ENCODE results near the gene HOMEZ.
"Not testable (repeated sequence)": the region's sequence is repeated elsewhere in the genome, so short reads cannot be mapped to it uniquely, and the experiment has no call there.

HOMEZ gene

GRCh38 chr14:23286902-23287479 lies 1.1 kb upstream of the HOMEZ start:
- H3K4me3 ChIP-seq (replicated peaks; ENCODE audit: low read depth, low read length) = peak overlapping the region; percentile 89
- no peak for DNase-seq (ENCODE audit: extremely low read depth, low read depth)
- TF ChIP-seq, protein P1, sequence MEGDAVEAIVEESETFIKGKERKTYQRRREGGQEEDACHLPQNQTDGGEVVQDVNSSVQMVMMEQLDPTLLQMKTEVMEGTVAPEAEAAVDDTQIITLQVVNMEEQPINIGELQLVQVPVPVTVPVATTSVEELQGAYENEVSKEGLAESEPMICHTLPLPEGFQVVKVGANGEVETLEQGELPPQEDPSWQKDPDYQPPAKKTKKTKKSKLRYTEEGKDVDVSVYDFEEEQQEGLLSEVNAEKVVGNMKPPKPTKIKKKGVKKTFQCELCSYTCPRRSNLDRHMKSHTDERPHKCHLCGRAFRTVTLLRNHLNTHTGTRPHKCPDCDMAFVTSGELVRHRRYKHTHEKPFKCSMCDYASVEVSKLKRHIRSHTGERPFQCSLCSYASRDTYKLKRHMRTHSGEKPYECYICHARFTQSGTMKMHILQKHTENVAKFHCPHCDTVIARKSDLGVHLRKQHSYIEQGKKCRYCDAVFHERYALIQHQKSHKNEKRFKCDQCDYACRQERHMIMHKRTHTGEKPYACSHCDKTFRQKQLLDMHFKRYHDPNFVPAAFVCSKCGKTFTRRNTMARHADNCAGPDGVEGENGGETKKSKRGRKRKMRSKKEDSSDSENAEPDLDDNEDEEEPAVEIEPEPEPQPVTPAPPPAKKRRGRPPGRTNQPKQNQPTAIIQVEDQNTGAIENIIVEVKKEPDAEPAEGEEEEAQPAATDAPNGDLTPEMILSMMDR (IDR thresholded peaks at IDR 0.05; ENCODE audit: low read depth, low read length, missing control alignments) = no peak

- TF ChIP-seq, protein P1 (IDR thresholded peaks at IDR 0.05; ENCODE audit: low read depth, low read length, missing control alignments) = no peak
- no peak for DNase-seq (ENCODE audit: extremely low read depth, low read depth)
- peak overlapping the region; percentile 89 for H3K4me3 ChIP-seq (replicated peaks; ENCODE audit: low read depth, low read length)
Measured at GRCh38 chr14:23285530-23286019, 357 bp downstream of the HOMEZ start.

GRCh38 chr14:23284654-23285529 lies 1.0 kb downstream of the HOMEZ start:
- H3K4me3 ChIP-seq (replicated peaks; ENCODE audit: low read depth, low read length) = peak overlapping the region; percentile 89
- TF ChIP-seq, protein P1 (IDR thresholded peaks at IDR 0.05; ENCODE audit: low read depth, low read length, missing control alignments) = no peak
- no peak for DNase-seq (ENCODE audit: extremely low read depth, low read depth)

- no peak overlapping the region for H3K4me3 ChIP-seq (replicated peaks; ENCODE audit: low read depth, low read length)
- no peak for DNase-seq (ENCODE audit: extremely low read depth, low read depth)
- TF ChIP-seq, protein P1 (IDR thresholded peaks at IDR 0.05; ENCODE audit: low read depth, low read length, missing control alignments) = no peak
Measured at GRCh38 chr14:23281247-23281646, 4.7 kb downstream of the HOMEZ start.

DNA sequence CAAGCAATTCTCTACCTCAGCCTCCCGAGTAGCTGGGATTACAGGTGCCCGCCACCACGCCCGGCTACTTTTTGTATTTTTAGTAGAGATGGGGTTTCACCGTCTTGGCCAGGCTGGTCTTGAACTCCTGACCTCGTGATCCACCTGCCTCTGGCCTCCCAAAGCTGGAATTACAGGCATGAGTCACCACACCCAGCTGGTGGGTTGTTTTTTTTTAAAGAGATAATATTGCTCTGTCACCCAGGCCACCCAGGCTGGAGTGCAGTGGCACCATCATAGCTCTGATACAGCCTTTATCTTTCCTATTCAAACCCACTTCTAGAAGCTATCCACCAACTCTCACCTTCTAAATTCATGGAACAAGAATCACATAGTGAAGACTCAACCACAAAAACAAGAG lies 8.0 kb downstream of the HOMEZ start:
- not testable (repeated sequence) for DNase-seq (ENCODE audit: extremely low read depth, low read depth); H3K4me3 ChIP-seq (replicated peaks; ENCODE audit: low read depth, low read length)

GRCh38 chr14:23277189-23277588 lies 8.7 kb downstream of the HOMEZ start:
- DNase-seq (ENCODE audit: extremely low read depth, low read depth) = no peak
- TF ChIP-seq, protein P1 (IDR thresholded peaks at IDR 0.05; ENCODE audit: low read depth, low read length, missing control alignments) = no peak
- H3K4me3 ChIP-seq (replicated peaks; ENCODE audit: low read depth, low read length) = no peak overlapping the region

DNA sequence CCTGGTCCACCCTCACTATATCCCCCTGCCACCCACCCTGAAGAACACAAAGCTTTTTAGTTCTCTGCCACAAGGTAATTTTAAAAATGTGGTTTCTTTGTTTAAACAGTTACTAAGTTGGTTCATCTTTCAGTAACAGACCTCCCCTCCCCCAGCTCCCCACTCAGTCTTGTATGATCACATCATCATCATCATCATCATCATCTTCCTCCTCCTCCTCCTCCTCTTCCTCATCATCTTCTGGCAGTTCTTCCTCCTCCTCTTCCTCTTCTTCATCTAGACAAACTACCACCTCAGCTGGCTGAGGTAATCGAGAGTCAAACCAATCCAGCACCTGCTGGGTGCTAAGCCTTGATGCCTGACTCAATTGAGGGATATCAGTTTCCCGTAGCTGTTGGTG lies 10.5 kb downstream of the HOMEZ start:
- H3K4me3 ChIP-seq (replicated peaks; ENCODE audit: low read depth, low read length) = no peak overlapping the region
- TF ChIP-seq, protein P1 (IDR thresholded peaks at IDR 0.05; ENCODE audit: low read depth, low read length, missing control alignments) = no peak
- DNase-seq (ENCODE audit: extremely low read depth, low read depth) = no peak

Data from HFF-Myc (cell line).